HG03139 (cell line): Measurements from ENCODE around the gene LRRC25.

ENCODE experiments used
- ATAC-seq: cut with Tn5 transposase; IDR thresholded peaks from one replicate; pipeline ENCODE4 v1.9.1; 2021; ENCODE audit not compliant: unreplicated experiment

LRRC25 gene

DNA sequence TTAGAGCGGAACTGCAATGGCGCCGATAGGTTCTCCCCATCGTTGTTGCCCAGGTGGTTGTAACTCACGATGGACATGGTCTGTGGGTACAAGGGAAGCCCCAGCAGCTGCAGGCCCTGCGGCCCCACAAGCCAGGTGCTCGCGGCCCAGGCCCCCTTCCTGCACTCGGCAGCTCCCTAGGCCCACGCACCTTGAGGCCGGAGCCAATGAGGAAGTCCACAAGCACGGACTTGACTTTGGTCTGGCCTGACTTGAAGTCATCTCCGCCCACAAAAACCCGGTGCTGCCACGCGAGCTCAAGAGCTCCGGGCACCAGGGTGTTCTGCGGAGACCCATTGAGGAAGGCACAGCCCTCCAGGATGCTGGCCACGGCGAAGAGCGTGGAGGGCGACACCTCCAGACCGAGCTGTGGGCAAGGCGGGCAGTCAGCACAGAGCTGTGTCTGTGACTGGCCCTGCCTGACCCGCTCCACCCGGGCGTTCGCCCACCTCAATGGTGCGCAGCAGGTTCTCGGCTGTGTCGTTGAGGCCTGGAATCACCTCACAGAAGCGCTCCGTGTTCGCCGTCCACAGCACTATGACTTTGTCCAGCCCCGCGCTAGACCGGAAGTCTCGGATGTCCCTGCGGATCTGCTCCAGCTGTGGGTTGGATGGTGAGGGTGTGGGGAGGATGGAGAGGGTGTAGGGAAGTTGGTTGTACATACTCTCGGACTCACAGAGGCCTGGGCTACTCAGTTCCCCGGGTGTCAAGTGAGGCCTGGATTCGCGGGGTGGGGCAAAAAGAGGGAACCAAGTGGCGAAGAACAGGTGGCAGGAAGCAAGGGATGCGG lies 38.6 kb upstream of the LRRC25 start:
- ATAC-seq, result no peak

DNA sequence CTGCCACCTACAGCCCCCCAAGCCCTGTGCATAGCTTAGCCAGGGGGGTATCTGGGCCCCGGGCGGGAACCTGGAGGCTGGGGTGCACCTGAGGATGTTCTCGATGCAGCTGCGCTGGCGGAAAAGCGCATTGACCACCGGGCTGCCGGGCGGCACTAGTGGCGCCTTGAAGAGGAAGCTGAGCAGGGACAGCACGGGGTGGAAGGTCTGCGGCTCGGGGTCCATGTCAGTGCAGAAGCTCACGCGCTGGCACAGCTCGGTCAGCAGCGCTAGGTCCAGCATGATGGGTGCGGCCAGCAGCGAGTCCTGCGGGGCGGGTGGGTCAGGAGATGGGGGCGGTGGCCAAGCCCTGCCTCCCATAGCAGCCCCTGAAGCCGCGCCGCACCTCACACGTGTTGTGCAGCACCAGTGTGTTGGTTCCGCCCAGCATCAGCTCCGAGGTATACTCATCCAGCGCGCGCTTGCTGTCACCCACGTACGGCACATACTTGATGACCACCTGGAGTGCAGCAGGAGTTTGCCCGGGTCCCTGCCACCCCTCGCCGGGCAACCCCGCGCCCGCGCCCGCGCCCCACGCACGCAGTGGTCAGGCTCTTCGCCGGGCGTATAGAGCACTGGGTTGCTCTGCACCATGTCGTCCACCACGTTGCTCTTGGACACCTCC lies 37.9 kb upstream of the LRRC25 start:
- ATAC-seq, result no peak

DNA sequence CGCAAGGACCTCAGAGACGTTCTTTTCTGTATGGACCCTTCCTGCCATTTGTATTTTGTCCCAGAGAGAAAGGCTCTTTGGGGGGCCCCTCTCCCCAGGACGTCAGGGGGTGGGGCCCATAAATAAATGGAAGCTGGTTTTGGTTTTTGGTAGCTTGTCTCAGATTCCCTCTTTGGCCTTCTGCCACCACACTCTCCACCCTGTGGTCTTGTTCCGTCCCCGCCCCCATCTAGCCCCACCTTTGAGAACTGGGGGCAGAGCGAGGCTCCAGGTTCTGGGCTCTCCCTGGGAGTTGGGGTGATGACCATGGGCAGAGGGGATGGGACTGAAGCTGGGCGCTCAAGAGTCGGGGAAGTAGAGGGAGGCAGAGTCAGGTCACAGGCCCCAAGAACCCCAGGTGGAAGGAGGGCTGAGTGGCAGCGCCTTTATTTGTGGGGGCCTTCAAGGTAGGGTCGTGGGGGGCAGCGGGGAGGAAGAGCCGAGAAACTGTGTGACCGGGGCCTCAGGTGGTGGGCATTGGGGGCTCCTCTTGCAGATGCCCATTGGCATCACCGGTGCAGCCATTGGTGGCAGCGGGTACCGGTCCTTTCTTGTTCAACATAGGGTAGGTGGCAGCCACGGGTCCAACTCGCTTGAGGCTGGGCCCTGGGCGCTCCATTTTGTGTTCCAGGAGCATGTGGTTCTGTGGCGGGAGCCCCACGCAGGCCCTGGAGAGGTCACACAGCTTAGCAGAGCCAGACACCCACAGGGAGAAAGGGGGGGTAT lies 37.2 kb upstream of the LRRC25 start:
- no peak for ATAC-seq

DNA sequence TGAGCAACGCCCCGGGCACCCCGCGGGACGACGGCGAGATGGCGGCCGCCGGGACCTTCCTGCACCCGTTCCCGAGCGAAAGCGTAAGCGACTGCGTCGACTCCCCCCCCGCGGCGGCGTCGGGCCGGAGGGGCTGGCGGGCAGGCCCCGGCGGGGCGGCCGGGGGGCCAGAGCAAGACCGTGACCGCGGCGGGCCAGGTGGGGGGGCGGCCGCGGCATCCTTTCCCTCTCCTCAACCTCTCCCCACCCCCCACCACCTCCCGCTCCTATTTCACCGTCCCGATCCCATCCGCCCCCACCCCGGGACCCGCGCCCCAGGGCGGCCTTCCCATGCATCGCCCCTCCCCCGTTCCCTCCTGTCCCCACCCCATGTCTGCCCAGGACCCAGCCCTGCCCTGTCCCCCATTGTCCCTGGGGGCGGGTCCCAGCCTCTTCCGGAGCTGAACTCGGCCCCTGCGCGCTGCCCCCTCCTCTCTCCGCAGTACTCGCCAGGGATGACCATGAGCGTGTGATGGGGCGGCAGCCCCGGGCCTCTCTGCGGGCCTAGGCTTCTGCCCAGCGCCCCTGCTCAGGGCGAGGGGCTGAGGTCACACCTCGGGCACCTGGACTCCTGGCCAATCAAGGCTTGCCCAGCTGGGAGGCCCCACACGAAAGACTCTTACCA lies 36.4 kb upstream of the LRRC25 start:
- no peak for ATAC-seq

DNA sequence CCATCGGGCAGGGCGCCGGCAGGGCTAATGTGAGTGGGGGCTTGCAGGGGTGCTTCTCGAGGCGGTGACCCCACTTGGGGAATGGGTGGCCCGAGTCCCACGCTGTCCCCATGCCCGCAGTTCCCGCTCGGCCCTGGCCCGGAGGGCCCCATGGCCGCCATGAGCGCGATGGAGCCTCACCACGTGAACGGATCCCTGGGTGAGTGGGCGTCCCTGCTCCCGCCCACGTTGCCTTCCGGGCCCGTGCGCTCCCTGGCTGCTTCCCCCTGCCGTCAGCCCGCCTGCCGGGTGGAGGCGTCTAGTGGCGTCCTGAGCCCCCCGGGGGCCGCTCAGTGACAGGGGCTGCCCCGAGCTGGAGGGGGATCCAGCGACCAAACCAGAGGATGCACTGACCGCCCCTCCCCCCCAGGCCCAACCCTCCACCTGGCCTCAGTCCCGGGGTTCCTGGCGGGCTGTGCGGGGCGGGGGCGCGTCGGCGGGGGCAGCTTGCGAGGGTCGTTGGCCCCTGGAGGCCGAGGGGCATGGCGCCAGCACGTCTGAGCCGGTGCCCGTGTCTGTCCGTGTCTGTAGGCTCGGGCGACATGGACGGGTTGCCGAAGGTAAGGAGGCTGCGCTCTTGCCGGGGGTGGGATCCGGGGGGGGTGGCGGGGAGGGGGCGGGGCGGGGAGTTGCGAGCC lies 35.7 kb upstream of the LRRC25 start:
- ATAC-seq, result no peak

DNA sequence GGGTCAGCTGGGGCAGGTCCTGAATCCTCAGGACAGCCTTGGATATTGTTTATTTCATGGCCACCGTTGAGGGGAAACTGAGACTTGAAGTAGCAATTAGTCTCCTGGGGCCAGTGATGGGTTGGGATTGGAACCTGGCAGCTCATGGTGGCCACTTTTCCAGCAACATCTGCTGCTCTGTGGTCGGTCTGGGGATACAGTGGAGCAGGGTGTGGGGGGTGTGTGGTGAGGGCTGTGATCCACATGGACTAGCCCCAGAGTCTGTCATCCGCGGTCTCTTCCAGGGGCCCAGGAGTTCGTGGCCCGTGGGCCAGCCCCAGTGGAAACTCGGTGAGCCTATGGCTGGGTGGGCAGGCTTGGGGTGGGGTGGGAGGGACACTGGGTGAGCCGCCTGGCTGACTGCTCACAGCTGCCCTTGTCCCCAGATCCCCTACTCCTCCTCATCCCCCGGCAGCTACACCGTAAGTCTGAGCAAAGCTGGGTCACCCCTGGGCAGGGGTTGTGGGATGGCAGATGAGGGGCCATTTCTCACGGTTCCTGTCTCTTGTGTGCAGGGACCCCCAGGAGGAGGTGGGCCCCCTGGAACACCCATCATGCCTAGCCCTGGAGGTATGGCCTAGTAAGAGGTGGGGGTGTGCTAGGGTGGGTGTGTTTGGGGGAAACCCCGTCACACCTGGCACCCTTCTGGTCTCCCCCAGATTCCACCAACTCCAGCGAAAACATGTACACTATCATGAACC lies 35.0 kb upstream of the LRRC25 start:
- no peak for ATAC-seq

DNA sequence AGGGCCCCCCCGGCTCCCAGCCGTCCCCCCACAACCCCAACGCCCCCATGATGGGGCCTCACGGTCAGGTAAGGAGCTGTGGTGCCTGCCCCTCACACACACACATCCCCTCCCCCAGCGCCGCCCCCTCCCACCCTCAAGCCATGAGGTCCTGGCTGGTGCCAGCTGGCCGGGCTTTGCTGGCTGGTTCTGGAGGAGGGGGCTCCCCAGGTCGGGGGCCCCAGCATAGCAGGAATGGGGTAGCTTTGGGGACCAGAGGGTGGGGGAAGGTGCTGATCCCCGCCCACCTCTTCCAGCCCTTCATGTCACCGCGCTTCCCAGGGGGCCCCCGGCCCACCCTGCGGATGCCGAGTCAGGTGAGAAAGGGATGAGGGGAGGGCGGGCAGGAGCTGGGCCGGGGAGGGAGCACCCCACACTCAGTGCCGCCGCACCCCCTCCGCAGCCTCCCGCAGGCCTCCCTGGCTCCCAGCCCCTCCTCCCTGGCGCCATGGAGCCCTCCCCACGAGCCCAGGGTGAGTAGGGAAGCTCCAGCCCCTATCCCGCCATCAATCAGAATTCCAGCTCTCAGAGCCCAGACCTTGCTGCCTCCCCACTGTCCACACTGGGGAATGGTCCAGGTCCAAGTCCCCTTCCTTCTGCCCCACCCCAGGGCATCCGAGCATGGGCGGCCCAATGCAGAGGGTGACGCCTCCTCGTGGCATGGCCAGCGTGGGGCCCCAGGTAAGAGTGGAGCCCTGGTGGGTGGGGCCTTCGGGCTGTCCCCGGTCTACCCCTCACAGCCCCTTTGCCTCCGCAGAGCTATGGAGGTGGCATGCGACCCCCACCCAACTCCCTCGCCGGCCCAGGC lies 34.2 kb upstream of the LRRC25 start:
- no peak for ATAC-seq

DNA sequence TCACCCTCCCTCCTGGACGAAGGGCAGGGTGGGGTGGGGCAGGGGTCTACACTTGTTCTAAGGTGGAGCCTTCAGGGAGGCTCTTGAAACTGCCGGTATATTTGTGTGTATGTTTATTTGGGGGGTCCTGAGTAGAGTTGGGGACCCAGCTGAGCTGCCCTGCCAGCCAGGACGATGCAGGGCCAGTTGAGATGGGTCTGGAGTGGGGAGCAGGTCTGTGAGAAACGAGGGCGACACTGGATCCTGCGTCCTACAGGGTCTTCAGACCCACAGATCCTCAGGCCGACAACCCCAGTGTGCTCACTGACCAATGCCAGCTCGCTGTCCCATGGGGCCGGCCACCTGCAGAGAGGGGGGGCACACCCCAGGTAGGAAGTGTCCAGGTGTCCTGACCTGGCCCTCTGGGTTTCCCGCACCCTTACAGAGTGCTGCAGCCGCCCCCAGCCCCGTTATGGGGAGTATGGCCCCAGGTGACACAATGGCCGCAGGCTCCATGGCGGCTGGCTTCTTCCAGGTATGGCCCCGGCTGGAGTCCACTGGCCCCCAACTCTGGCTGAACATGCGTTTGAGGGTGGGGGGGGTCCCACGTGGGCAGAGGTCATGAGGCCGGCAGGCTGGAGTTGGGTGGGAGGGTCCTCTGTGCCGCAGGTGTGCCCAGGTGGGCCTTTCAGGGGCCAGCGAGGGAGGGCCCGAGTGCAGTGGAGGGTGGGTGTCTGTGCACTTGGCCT lies 33.2 kb upstream of the LRRC25 start:
- no peak for ATAC-seq

DNA sequence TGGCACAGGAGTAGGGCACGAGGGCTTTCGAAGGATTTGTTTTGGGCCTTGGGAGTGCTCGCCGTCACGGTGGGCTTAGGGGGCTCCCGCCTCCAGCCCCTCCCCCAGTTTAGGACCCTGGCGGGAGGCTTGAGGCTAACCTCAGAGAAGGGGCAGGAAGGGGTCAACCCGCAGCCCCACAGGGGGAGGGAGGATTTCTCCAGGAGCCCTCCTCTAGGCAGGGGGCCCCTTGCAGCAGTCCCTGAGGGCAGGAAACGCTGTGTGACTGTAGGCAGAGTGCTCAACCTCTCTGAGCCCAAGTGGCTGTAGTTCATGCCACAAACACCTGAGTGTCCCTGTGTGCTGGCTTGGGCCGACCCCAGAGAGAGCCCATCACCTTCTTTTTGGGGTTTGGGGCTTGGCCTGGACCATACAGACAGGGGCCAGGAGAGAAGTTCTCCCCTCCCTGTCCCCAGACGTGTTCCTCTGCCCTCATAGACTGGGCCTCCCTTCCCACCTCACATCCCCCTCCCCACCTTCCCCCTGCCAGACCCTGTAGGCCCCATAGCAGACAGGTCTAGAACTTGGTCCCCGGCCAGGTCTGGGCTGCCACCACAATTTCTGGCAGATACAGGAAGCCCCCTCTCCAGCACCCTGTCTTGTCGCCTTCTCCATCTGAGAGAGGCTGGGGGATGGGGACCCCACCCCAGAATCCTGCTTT lies 32.4 kb upstream of the LRRC25 start:
- no peak for ATAC-seq

DNA sequence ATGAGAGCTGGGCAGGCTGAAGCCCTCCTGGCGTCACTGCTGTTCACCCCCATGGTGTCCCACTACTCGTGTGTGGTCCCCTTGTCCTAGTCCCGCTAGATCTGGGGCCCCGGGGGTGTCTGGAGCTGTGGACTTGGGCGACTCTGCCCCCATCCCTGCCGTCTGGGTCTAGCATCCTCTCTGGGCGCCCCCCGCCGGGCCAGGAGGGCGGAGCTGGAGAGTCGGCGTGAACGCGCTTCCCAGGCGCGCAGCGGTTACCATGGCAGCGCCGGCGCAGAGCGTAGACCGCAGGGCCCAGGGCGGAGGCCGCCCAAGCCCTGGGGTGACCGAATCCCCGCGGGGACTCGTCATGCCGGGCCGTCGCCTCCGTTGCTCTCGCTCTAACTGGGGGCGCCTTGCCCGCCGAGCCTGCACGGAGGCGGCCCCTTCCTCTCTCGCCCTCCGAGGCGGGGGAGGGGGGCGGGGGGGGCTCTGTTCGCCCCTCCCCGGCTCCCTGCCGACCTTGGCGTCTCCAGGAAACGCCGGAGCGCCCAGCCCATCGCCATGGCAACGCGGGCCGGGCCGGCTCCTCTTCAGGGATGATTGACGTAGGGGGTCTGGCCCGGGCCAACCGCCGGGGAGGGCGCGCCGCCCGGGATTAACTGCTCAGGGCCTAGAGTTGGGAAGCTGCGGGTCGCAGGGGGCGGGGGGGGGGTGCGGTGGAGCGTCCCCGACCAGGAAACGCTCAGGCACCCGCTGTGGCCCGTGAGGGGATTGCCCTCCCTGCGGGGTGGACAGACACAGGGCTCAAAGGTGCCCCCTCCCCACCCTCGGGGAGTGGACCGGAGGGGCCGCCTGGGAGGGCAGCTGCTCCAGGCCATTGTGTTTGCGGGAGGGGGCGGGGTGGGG lies 31.6 kb upstream of the LRRC25 start:
- ATAC-seq, result peak; percentile 45

DNA sequence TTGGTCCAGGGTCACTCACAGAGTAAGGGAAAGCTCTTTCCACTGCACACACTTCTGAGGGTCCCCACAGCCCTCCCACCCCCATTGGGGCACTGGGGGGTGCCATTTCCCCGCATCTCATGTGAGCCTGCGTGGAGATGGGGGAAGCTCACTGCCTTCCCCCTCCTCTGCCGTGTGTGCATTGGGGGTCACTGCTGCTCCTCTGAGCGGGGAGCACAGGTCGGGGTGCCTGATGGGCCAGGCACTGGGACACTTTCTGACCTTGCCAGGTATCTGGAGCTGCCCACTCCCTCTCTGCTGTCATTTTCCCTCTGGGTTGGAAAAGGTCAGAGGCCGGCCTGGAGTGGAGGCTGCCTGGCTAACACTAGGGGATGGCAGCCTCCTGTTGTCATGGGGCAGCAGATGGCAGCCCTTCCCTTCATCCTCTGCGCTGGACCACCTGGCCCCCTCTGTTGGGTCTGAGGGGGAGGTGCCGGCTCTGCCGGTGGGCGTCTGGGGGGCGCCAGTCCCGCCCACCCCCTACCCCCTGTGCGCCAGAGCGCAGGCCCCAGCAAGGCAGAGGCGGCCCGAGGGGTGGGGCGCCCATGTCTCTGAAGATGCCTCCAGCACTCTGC lies 30.9 kb upstream of the LRRC25 start:
- no peak for ATAC-seq

DNA sequence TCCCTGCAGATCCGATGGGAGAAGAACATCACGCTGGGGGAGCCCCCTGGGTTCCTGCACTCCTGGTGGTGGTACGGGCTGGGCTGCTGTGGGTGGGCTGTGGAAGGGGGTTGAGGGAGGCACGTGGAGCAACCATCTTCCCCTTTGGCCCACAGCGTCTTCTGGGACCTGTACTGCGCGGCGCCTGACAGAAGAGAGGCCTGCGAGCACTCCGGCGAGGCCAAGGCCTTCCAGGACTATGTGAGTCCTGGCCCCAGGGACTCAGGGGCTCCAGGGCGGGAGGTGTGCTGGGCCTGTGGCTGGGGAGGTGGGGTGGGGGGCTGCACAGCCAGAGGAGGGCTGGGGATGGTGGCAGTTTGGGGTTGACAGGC lies 30.3 kb upstream of the LRRC25 start:
- ATAC-seq, result no peak

DNA sequence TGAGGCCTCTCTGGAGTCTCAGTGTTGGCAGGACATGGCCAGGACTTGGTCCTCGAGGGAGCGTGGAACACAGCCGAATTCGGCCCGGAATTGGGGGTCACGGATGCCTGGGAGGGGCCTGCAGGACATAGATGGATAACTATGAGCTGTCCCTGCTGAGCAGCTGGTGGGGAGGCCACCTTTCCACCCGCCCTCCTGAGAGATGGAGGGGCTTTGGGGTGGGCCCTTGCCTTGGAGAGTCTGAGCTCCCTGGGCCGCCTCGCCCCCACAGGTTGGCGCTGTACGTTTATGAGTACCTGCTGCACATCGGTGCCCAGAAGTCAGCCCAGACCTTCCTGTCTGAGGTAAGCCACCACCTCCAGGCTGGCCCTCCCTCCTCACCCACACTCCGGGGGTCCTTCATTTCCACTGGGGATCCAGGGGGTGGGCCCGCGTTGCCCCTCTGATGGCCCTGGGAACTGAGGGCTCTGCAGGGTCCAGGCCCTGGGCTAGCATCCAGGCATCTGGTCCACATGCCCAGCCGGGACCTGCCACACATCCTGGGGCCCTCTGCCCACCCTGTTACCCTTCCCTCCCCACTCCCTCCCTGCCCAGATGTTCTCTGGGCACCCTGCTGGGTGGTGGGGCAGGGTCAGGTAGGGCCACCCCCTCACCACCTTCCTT lies 29.8 kb upstream of the LRRC25 start:
- no peak for ATAC-seq

DNA sequence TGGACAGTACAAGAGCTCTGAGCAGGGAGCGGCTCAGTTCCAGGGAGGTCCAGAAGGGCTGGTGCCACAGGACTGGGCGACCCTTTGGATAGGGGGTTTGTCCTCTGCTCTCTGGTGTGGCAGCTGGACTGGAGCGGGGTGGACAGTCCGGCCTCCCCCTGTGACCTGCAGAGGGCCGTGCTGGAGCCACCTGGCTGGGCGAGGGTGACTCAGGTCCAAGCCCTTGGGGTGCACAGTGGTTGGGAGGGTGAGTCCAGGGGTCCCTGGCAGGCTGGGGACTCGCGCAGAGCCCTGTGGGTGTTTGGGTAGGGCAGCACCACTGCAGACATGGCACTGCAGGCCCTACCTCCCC lies 29.0 kb upstream of the LRRC25 start:
- ATAC-seq, result no peak

DNA sequence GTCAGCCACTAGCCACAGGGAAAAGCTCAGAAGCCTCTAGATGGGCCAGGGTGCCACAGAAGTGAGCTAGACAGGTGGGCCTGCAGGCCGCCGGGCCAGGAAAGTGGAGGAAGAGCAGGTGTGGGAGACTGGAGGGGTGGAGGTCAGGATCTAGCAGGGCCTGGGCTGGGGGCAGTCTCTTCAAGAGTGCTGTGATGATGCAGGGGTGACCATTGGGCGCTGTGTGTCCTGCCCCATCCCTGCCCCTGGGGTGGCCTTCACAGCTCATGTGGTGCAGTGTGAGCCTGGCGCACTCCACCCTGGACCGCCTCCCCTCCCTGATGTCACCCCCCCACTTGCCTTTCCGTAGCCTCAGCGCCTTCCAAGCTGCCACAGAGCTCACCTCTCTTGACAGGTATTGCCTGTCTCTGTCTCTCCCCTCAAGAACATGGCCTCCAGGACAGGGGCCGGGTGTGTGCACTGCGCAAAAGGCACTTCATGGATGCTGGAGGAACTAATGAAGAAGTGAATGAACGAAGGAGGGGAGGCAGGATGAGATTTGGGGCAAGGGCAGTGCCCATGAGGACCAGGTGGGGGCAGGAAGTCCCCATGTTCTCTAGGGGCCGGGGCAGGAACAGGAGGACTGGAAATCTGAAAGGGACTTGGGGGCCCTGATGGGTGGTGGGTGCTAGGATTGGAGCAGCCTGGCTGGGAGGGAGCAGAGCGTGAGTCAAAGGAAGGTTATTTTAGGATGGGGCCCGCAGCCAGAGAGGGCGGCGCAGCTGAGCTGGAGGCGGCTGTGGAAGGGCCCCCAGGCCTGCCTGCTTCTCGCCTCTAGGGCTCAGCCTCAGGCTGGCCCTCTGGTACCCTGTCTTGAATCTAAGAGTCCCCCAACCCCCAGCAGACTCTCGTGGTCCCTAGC lies 28.3 kb upstream of the LRRC25 start:
- ATAC-seq, result no peak
